GM12872 (cell line): ENCODE measurements around the gene MAN2B1.

Experiments used
- CTCF ChIP-seq: IDR thresholded peaks from 3 replicates; pipeline ENCODE4 v1.5.1; 2011; ENCODE audit warnings: low read depth, mild to moderate bottlenecking, low read length, moderate library complexity; ENCODE audit not compliant: insufficient read depth

MAN2B1 gene

GRCh38 chr19:12695096-12695495, 28.6 kb upstream of the MAN2B1 start:
- no peak for TF ChIP-seq CTCF

- TF ChIP-seq CTCF = no peak
These were observed 28.1 kb upstream of the MAN2B1 start for GRCh38 chr19:12694641-12695040.

GRCh38 chr19:12692960-12693359, 26.4 kb upstream of the MAN2B1 start:
- TF ChIP-seq CTCF = no peak

GRCh38 chr19:12689581-12690216, 23.2 kb upstream of the MAN2B1 start:
- no peak for TF ChIP-seq CTCF

- TF ChIP-seq CTCF = no peak
These were observed 22.5 kb upstream of the MAN2B1 start for GRCh38 chr19:12689012-12689411.

- no peak for TF ChIP-seq CTCF
These were observed 21.1 kb upstream of the MAN2B1 start, which contains the start of gene GNG14 for GRCh38 chr19:12687496-12688196. Gene GNG14 (plus strand): TSS chr19:12687998. CDS start chr19:12688049, 51 bp downstream.

- no peak for TF ChIP-seq CTCF
These were observed 19.3 kb upstream of the MAN2B1 start for GRCh38 chr19:12685831-12686230.
